ENCODE measurements around the gene FOSL2.

The FOSL2 gene

GRCh38 chr2:28446531-28446930, 53.9 kb downstream of the FOSL2 start:
- no peak for TF ChIP-seq CTCF (conservative IDR thresholded peaks at IDR 0.05; ENCODE audit: low read length)
- no peak overlapping the region for H3K4me3 ChIP-seq (ENCODE audit: low read length)
- no peak for DNase-seq (ENCODE audit: low read depth)

- no peak for TF ChIP-seq CTCF (conservative IDR thresholded peaks at IDR 0.05; ENCODE audit: low read length)
- H3K4me3 ChIP-seq (ENCODE audit: low read length): no peak overlapping the region
- no peak for DNase-seq (ENCODE audit: low read depth)
Measured at GRCh38 chr2:28447086-28447485, 54.4 kb downstream of the FOSL2 start.

- no peak overlapping the region for H3K4me3 ChIP-seq (ENCODE audit: low read length)
- TF ChIP-seq CTCF (conservative IDR thresholded peaks at IDR 0.05; ENCODE audit: low read length): no peak
- peak; percentile 89 for DNase-seq (ENCODE audit: low read depth)
Measured at GRCh38 chr2:28447943-28448792, 55.5 kb downstream of the FOSL2 start.

GRCh38 chr2:28448793-28449100, 56.1 kb downstream of the FOSL2 start:
- DNase-seq (ENCODE audit: low read depth): no peak
- TF ChIP-seq CTCF (conservative IDR thresholded peaks at IDR 0.05; ENCODE audit: low read length): no peak
- no peak overlapping the region for H3K4me3 ChIP-seq (ENCODE audit: low read length)

- TF ChIP-seq CTCF (conservative IDR thresholded peaks at IDR 0.05; ENCODE audit: low read length): no peak
- DNase-seq (ENCODE audit: low read depth): no peak
- no peak overlapping the region for H3K4me3 ChIP-seq (ENCODE audit: low read length)
Measured at GRCh38 chr2:28449126-28449487, 56.4 kb downstream of the FOSL2 start.

- no peak for DNase-seq (ENCODE audit: low read depth)
- TF ChIP-seq CTCF (conservative IDR thresholded peaks at IDR 0.05; ENCODE audit: low read length): no peak
- H3K4me3 ChIP-seq (ENCODE audit: low read length): no peak overlapping the region
Measured at GRCh38 chr2:28449488-28450395, 57.1 kb downstream of the FOSL2 start.
